ENCODE results near the gene SSTR1. TPM values are rescaled to one million over a fixed set of nuclear protein-coding genes. Genes with fewer than 3 reads are reported as not detected.

Gene SSTR1
- total RNA-seq, 1 donor from 2014 or later, result not detected

- Histone ChIP-seq H4K20me1 (ENCODE audit: insufficient read depth, low read length) (no peaks in the 10 kb centered on the region), H3K27ac (ENCODE audit: low read depth, low read length) (no peak overlapping the region), H3K9ac (ENCODE audit: low read length) (no peak overlapping the region), H3K27me3 (ENCODE audit: insufficient read depth, low read length) (no peaks in the 10 kb centered on the region), H3K36me3 (ENCODE audit: insufficient read depth, low read length) (no peaks in the 10 kb centered on the region), H3K9me3 (ENCODE audit: insufficient read depth, low read depth, low read length) (no peaks in the 10 kb centered on the region), H3K4me2 (ENCODE audit: low read length) (no peak overlapping the region), H3K4me1 (ENCODE audit: insufficient read depth, low read length) (no peaks in the 10 kb centered on the region), H3K4me3 (ENCODE audit: insufficient read depth, low read depth, low read length) (no peak overlapping the region), H3K79me2 (ENCODE audit: insufficient read depth, low read length) (no peaks in the 10 kb centered on the region), H2AFZ (ENCODE audit: low read depth, low read length) (no peak overlapping the region)
- FAIRE-seq (no peak), DNase-seq (ENCODE audit: low read depth) (no peak)
- Mint-ChIP-seq H3K36me3 (ENCODE audit: low read depth, unreplicated experiment) (no peaks in the 10 kb centered on the region), H3K4me3 (ENCODE audit: unreplicated experiment) (no peak overlapping the region), H3K27ac (ENCODE audit: unreplicated experiment) (no peak overlapping the region), H3K4me1 (ENCODE audit: low read depth, unreplicated experiment) (no peaks in the 10 kb centered on the region), H3K27me3 (ENCODE audit: low read depth, unreplicated experiment) (peaks cover 2% of the 10 kb centered on the region), H3K9me3 (ENCODE audit: unreplicated experiment) (no peaks in the 10 kb centered on the region)
- no peak for TF ChIP-seq EZH2 (IDR thresholded peaks at IDR 0.05; ENCODE audit: insufficient read depth, low read length)
- TF ChIP-seq, protein P1, sequence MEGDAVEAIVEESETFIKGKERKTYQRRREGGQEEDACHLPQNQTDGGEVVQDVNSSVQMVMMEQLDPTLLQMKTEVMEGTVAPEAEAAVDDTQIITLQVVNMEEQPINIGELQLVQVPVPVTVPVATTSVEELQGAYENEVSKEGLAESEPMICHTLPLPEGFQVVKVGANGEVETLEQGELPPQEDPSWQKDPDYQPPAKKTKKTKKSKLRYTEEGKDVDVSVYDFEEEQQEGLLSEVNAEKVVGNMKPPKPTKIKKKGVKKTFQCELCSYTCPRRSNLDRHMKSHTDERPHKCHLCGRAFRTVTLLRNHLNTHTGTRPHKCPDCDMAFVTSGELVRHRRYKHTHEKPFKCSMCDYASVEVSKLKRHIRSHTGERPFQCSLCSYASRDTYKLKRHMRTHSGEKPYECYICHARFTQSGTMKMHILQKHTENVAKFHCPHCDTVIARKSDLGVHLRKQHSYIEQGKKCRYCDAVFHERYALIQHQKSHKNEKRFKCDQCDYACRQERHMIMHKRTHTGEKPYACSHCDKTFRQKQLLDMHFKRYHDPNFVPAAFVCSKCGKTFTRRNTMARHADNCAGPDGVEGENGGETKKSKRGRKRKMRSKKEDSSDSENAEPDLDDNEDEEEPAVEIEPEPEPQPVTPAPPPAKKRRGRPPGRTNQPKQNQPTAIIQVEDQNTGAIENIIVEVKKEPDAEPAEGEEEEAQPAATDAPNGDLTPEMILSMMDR (IDR thresholded peaks at IDR 0.05; ENCODE audit: insufficient read depth, low read depth, low read length), result no peak
Observed at GRCh38 chr14:38224338-38224737, 16.6 kb downstream of the SSTR1 start.

- Histone ChIP-seq H3K4me1 (ENCODE audit: insufficient read depth, low read length) (no peaks in the 10 kb centered on the region), H2AFZ (ENCODE audit: low read depth, low read length) (no peak overlapping the region), H3K27me3 (ENCODE audit: insufficient read depth, low read length) (no peaks in the 10 kb centered on the region), H3K4me3 (ENCODE audit: insufficient read depth, low read depth, low read length) (no peak overlapping the region), H3K36me3 (ENCODE audit: insufficient read depth, low read length) (no peaks in the 10 kb centered on the region), H3K9me3 (ENCODE audit: insufficient read depth, low read depth, low read length) (no peaks in the 10 kb centered on the region), H4K20me1 (ENCODE audit: insufficient read depth, low read length) (no peaks in the 10 kb centered on the region), H3K9ac (ENCODE audit: low read length) (no peak overlapping the region), H3K79me2 (ENCODE audit: insufficient read depth, low read length) (no peaks in the 10 kb centered on the region), H3K4me2 (ENCODE audit: low read length) (no peak overlapping the region), H3K27ac (ENCODE audit: low read depth, low read length) (no peak overlapping the region)
- H3K9me3 Mint-ChIP-seq (ENCODE audit: unreplicated experiment), result peaks cover under 1% of the 10 kb centered on the region
- H3K4me3 Mint-ChIP-seq (ENCODE audit: unreplicated experiment), result no peak overlapping the region
- FAIRE-seq (no peak), DNase-seq (ENCODE audit: low read depth) (no peak)
- H3K36me3 Mint-ChIP-seq (ENCODE audit: low read depth, unreplicated experiment), result no peaks in the 10 kb centered on the region
- TF ChIP-seq, protein P1 (IDR thresholded peaks at IDR 0.05; ENCODE audit: insufficient read depth, low read depth, low read length), result no peak
- TF ChIP-seq EZH2 (IDR thresholded peaks at IDR 0.05; ENCODE audit: insufficient read depth, low read length), result no peak
- no peaks in the 10 kb centered on the region for H3K4me1 Mint-ChIP-seq (ENCODE audit: low read depth, unreplicated experiment)
- peaks cover 2% of the 10 kb centered on the region for H3K27me3 Mint-ChIP-seq (ENCODE audit: low read depth, unreplicated experiment)
- H3K27ac Mint-ChIP-seq (ENCODE audit: unreplicated experiment), result no peak overlapping the region
Observed at GRCh38 chr14:38225946-38226345, 18.2 kb downstream of the SSTR1 start.

GRCh38 chr14:38226366-38226765 lies 18.7 kb downstream of the SSTR1 start:
- Mint-ChIP-seq H3K36me3 (ENCODE audit: low read depth, unreplicated experiment) (no peaks in the 10 kb centered on the region), H3K4me1 (ENCODE audit: low read depth, unreplicated experiment) (no peaks in the 10 kb centered on the region), H3K4me3 (ENCODE audit: unreplicated experiment) (no peak overlapping the region), H3K27me3 (ENCODE audit: low read depth, unreplicated experiment) (no peaks in the 10 kb centered on the region), H3K9me3 (ENCODE audit: unreplicated experiment) (peaks cover 2% of the 10 kb centered on the region), H3K27ac (ENCODE audit: unreplicated experiment) (no peak overlapping the region)
- no peaks in the 10 kb centered on the region for H3K36me3 ChIP-seq (ENCODE audit: insufficient read depth, low read length)
- TF ChIP-seq, protein P1 (IDR thresholded peaks at IDR 0.05; ENCODE audit: insufficient read depth, low read depth, low read length), result no peak
- TF ChIP-seq EZH2 (IDR thresholded peaks at IDR 0.05; ENCODE audit: insufficient read depth, low read length), result no peak
- no peaks in the 10 kb centered on the region for H3K27me3 ChIP-seq (ENCODE audit: insufficient read depth, low read length)
- DNase-seq (ENCODE audit: low read depth), result no peak
- no peak overlapping the region for H3K9ac ChIP-seq (ENCODE audit: low read length)
- H4K20me1 ChIP-seq (ENCODE audit: insufficient read depth, low read length), result no peaks in the 10 kb centered on the region
- no peak overlapping the region for H2AFZ ChIP-seq (ENCODE audit: low read depth, low read length)
- no peak overlapping the region for H3K27ac ChIP-seq (ENCODE audit: low read depth, low read length)
- no peak overlapping the region for H3K4me2 ChIP-seq (ENCODE audit: low read length)
- H3K9me3 ChIP-seq (ENCODE audit: insufficient read depth, low read depth, low read length), result no peaks in the 10 kb centered on the region
- H3K79me2 ChIP-seq (ENCODE audit: insufficient read depth, low read length), result no peaks in the 10 kb centered on the region
- no peak for FAIRE-seq
- no peak overlapping the region for H3K4me3 ChIP-seq (ENCODE audit: insufficient read depth, low read depth, low read length)
- no peaks in the 10 kb centered on the region for H3K4me1 ChIP-seq (ENCODE audit: insufficient read depth, low read length)

Measured in astrocyte (in vitro differentiated cells and primary cell).